Keratinocyte (primary cell): ENCODE results near the gene IL11RA. TPM values are rescaled to one million over a fixed set of nuclear protein-coding genes. Genes with fewer than 3 reads are reported as not detected.

Source experiments
- DNase-seq: peaks from one replicate; pipeline ENCODE4 v3.0.0-alpha.2; 2011; ENCODE audit warnings: low read depth, missing footprints, low spot score
- FAIRE-seq: peaks from 2 replicates; lab custom pipeline; 2011; peaks lifted over from hg19 to GRCh38; lab: Jason Lieb, UNC
- H2AFZ ChIP-seq: 2 replicates; pipeline ENCODE4 v1.6.0; 2012; ENCODE audit warnings: low read length, control low read depth, inconsistent platforms; ENCODE audit not compliant: control insufficient read depth
- H3K27ac ChIP-seq: 2 replicates; pipeline ENCODE4 v1.5.1; 2011; ENCODE audit warnings: low read length; ENCODE audit not compliant: control insufficient read depth, insufficient read depth
- H3K27me3 ChIP-seq: 3 replicates; pipeline ENCODE4 v1.6.0; 2011; ENCODE audit warnings: low read length; ENCODE audit not compliant: control insufficient read depth, insufficient read depth; ENCODE audit errors: extremely low read depth
- H3K36me3 ChIP-seq, 2 experiments: 2 replicates in 1 of 2; 3 replicates in 1 of 2; pipeline ENCODE4 v1.5.1; 2011; ENCODE audit warnings: low read length in 2 of 2, mild to moderate bottlenecking in 1 of 2; ENCODE audit not compliant: control insufficient read depth in 2 of 2, insufficient read depth in 2 of 2; ENCODE audit errors: extremely low read depth in 1 of 2
- H3K4me1 ChIP-seq: 3 replicates; pipeline ENCODE4 v1.5.1; 2011; ENCODE audit warnings: low read length; ENCODE audit not compliant: control insufficient read depth, insufficient read depth; ENCODE audit errors: extremely low read depth
- H3K4me2 ChIP-seq: 3 replicates; pipeline ENCODE4 v1.6.0; 2011; ENCODE audit warnings: low read depth, low read length; ENCODE audit not compliant: control insufficient read depth, insufficient read depth; ENCODE audit errors: extremely low read depth
- H3K4me3 ChIP-seq, 3 experiments: fragments of 200-600 bp in 1 of 3; sonication (generic) in 1 of 3; 2 replicates in 2 of 3; 3 replicates in 1 of 3; pipeline ENCODE4 v1.5.1; 2011 to 2016; ENCODE audit warnings: low read length in 3 of 3, mild to moderate bottlenecking in 3 of 3, control low read depth in 2 of 3, inconsistent platforms in 1 of 3, low read depth in 1 of 3, mixed read lengths in 1 of 3, mixed run types in 1 of 3, moderate library complexity in 1 of 3; ENCODE audit not compliant: control insufficient read depth in 2 of 3, insufficient read depth in 2 of 3; ENCODE audit errors: extremely low read depth in 1 of 3
- H3K79me2 ChIP-seq: 2 replicates; pipeline ENCODE4 v1.6.0; 2012; ENCODE audit warnings: low read length; ENCODE audit not compliant: control insufficient read depth, insufficient read depth
- H3K9ac ChIP-seq: 3 replicates; pipeline ENCODE4 v1.6.0; 2011; ENCODE audit warnings: low read length; ENCODE audit not compliant: control insufficient read depth, insufficient read depth; ENCODE audit errors: extremely low read depth
- H3K9me1 ChIP-seq: 3 replicates; pipeline ENCODE4 v1.6.0; 2011; ENCODE audit warnings: low read length; ENCODE audit not compliant: control insufficient read depth, insufficient read depth; ENCODE audit errors: extremely low read depth
- H3K9me3 ChIP-seq: 2 replicates; pipeline ENCODE4 v1.5.1; 2012; ENCODE audit warnings: low read depth, low read length; ENCODE audit not compliant: control insufficient read depth
- H4K20me1 ChIP-seq: 3 replicates; pipeline ENCODE4 v1.6.0; 2011; ENCODE audit warnings: low read length; ENCODE audit not compliant: control insufficient read depth, insufficient read depth; ENCODE audit errors: extremely low read depth
- EZH2 ChIP-seq: IDR thresholded peaks from one replicate; pipeline ENCODE4 v1.6.1; 2012; ENCODE audit warnings: inconsistent platforms, mild to moderate bottlenecking, low read length, moderate library complexity
- dilution Hi-C: fragments of 300-500 bp; cut with MboI; formaldehyde crosslinking; loops from one replicate; pipeline ENCODE4 v1.7.0; 2020; ENCODE audit warnings: low sequenced_read_pairs; ENCODE audit not compliant: extremely low pct_ligation_motif_present
- polyA plus RNA-seq, 5 experiments: library from polyadenylated mRNA; depleted of rRNA in 3 of 5; stranded (reverse) in 3 of 5; stranded (forward) in 1 of 5; unstranded in 1 of 5; fragments of >200 nt; gene quantifications; 1 replicate in 1 of 5; 2 replicates in 3 of 5; 3 replicates in 1 of 5; pipeline versions ENCODE4 v1.2.1 to v1.2.3, GENCODE V29; 2011 to 2012; ENCODE audit warnings: missing spikeins in 2 of 5, low read depth in 1 of 5, low replicate concordance in 1 of 5
- TF ChIP-seq, protein P1 (sequence below), 3 experiments: IDR thresholded peaks in 1 of 3; conservative IDR thresholded peaks in 1 of 3; optimal IDR thresholded peaks in 1 of 3; 2 replicates in 2 of 3; 3 replicates in 1 of 3; pipeline versions ENCODE3 to v1.5.1; 2011; ENCODE audit warnings: low read length in 3 of 3, mild to moderate bottlenecking in 3 of 3, moderate library complexity in 2 of 3, control low read depth in 1 of 3, inconsistent platforms in 1 of 3; ENCODE audit not compliant: insufficient read depth in 2 of 3; ENCODE audit errors: extremely low read depth in 1 of 3

The IL11RA gene
- polyA plus RNA-seq, 1 donor (not counting 4 experiments of a cell fraction or from before 2014, with no cell fraction given), result 3.1 TPM

DNA sequence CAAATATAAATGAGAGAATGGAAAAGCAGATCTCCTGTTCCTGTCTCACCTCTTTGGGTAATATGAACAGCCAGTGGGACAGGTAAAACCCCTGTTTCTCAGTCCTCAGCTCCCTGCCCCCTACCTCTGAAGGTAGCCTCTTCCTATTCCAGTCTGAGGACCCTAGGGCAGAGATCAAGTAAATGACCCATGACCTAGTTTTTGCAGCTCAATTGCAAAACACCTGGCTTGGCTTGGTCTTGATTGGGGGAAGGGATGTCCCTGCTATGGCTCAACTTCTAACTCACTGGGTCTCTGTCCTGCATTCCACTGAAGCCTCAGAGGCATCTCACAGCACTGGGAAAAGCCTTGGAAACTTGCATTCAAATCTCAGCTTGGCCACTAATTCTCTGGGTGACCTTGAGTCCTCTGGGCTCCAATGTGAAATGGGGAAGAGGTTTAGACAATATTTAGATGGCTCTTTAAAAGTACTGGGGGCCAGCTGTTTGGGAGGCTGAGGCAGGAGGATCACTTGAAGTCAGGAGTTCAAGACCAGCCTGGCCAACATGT lies 7.1 kb upstream of the IL11RA start:
- H3K9ac ChIP-seq, result no peak overlapping the region
- peaks cover 13% of the 10 kb centered on the region for H3K79me2 ChIP-seq
- peaks cover 24% of the 10 kb centered on the region for H3K4me1 ChIP-seq
- no peak for FAIRE-seq
- H4K20me1 ChIP-seq, result no peaks in the 10 kb centered on the region
- no peak overlapping the region for H3K4me3 ChIP-seq
- no peaks in the 10 kb centered on the region for H3K9me1 ChIP-seq
- H3K36me3 ChIP-seq, result peaks cover 7 to 8% of the 10 kb centered on the region in 2 experiments
- no peaks in the 10 kb centered on the region for H3K27me3 ChIP-seq
- no peak for DNase-seq
- TF ChIP-seq EZH2, result no peak
- TF ChIP-seq, protein P1, sequence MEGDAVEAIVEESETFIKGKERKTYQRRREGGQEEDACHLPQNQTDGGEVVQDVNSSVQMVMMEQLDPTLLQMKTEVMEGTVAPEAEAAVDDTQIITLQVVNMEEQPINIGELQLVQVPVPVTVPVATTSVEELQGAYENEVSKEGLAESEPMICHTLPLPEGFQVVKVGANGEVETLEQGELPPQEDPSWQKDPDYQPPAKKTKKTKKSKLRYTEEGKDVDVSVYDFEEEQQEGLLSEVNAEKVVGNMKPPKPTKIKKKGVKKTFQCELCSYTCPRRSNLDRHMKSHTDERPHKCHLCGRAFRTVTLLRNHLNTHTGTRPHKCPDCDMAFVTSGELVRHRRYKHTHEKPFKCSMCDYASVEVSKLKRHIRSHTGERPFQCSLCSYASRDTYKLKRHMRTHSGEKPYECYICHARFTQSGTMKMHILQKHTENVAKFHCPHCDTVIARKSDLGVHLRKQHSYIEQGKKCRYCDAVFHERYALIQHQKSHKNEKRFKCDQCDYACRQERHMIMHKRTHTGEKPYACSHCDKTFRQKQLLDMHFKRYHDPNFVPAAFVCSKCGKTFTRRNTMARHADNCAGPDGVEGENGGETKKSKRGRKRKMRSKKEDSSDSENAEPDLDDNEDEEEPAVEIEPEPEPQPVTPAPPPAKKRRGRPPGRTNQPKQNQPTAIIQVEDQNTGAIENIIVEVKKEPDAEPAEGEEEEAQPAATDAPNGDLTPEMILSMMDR (optimal IDR thresholded peaks at IDR 0.05 in 1 of 3, IDR thresholded peaks at IDR 0.05 in 1 of 3, conservative IDR thresholded peaks at IDR 0.05 in 1 of 3; ENCODE audit: extremely low read depth in 1 of 3, insufficient read depth in 2 of 3, low read length in 3 of 3), result no peak
- no peak overlapping the region for H3K27ac ChIP-seq
- dilution Hi-C loops, result no loop called here
- no peaks in the 10 kb centered on the region for H3K9me3 ChIP-seq
- H3K4me2 ChIP-seq, result no peak overlapping the region
- H2AFZ ChIP-seq, result no peak overlapping the region

DNA sequence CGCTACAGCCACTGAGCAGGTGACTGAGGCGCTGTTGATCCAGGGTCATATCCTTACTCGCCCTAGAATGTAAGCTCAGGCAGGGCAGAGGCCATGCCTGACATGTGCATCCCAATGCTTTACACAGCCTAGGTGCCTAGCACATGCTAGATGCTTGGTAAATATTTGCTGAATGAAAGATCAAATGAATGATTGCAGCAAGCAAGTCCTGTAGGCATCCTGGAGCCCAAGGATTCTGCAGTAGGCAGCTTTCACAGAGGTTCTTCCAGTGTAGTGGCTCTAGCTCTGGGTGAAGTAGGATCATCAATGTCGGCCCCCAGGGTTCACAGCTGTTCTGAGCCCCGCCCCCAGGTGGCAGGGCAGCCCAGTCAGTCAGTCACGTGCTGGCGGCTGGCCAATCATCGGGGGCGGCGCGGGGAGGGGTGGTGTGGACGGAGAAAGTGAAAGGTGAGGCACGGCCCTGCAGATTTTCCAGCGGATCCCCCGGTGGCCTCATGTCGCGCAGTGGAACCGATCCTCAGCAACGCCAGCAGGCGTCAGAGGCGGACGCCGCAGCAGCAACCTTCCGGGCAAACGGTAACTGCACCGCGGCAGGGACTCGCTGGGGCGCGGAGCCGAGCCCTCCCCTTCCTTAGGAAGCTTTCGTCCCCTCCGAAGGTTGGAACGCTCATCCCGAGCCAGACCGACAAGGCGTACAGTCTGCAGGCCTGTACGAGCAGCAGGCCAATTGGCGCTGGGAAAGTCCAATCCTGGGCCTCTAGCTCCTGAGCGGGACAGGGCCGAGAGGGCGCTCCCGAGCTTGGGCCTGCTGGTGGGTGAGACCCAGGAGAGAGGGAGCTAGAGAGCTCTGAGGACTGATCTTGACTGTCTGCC lies 5.5 kb upstream of the IL11RA start, which contains the start of gene GALT:
TSS of gene GALT (plus strand) at position 465 of the 873 bp plus-strand sequence. CDS start at position 495, 30 bp downstream.
- peak within 1 kb of the TSS; percentile 95 for H2AFZ ChIP-seq
- H3K9me1 ChIP-seq, result no peaks in the 10 kb centered on the region
- peak within 1 kb of the TSS; percentile 66 to 91 (median 76) for H3K4me3 ChIP-seq
- H3K4me2 ChIP-seq, result peak within 1 kb of the TSS; percentile 100
- H4K20me1 ChIP-seq, result no peaks in the 10 kb centered on the region
- H3K4me1 ChIP-seq, result peaks cover 22% of the 10 kb centered on the region
- peaks cover 7 to 13% of the 10 kb centered on the region in 2 experiments for H3K36me3 ChIP-seq
- no peak for TF ChIP-seq EZH2
- TF ChIP-seq, protein P1 (optimal IDR thresholded peaks at IDR 0.05 in 1 of 3, IDR thresholded peaks at IDR 0.05 in 1 of 3, conservative IDR thresholded peaks at IDR 0.05 in 1 of 3; ENCODE audit: extremely low read depth in 1 of 3, insufficient read depth in 2 of 3, low read length in 3 of 3), result peak in 2 of 3 experiments; percentile 61 to 62
- no peaks in the 10 kb centered on the region for H3K27me3 ChIP-seq
- dilution Hi-C loops, result no loop called here
- DNase-seq (no peak), FAIRE-seq (peak; percentile 74)
- H3K9me3 ChIP-seq, result no peaks in the 10 kb centered on the region
- peak within 1 kb of the TSS; percentile 76 for H3K9ac ChIP-seq
- H3K27ac ChIP-seq, result peak within 1 kb of the TSS; percentile 63
- peaks cover 13% of the 10 kb centered on the region for H3K79me2 ChIP-seq
